OCI-LY1 (cell line): ENCODE results near the gene IGFL2.
"Not testable (repeated sequence)": the region's sequence is repeated elsewhere in the genome, so short reads cannot be mapped to it uniquely, and the experiment has no call there.

ENCODE experiments used
- H2AFZ ChIP-seq: fragments of 200-600 bp; sonication (generic), shearing (Covaris generic); 2 replicates; pipeline ENCODE4 v1.6.0; 2014; ENCODE audit warnings: antibody characterized with exemption, mild to moderate bottlenecking, low read length
- H3F3A ChIP-seq: fragments of 200-600 bp; sonication (generic), shearing (Covaris generic); 2 replicates; pipeline ENCODE4 v1.6.0; 2014; ENCODE audit warnings: mild to moderate bottlenecking, antibody characterized with exemption, low read length, moderate library complexity; ENCODE audit not compliant: insufficient read depth
- H3K27ac ChIP-seq: fragments of 200-600 bp; sonication (generic); 2 replicates; pipeline ENCODE4 v1.5.1; 2014; ENCODE audit warnings: low read length, mixed run types, mild to moderate bottlenecking, low read depth; ENCODE audit not compliant: poor library complexity, severe bottlenecking
- H3K27me3 ChIP-seq: fragments of 200-600 bp; sonication (generic); 2 replicates; pipeline ENCODE4 v1.6.0; 2014; ENCODE audit warnings: antibody characterized with exemption, mild to moderate bottlenecking, low read length, moderate library complexity; ENCODE audit not compliant: insufficient read depth
- H3K36me3 ChIP-seq: fragments of 200-600 bp; sonication (generic); 2 replicates; pipeline ENCODE4 v1.6.1; 2014; ENCODE audit warnings: mild to moderate bottlenecking, antibody characterized with exemption, low read length, moderate library complexity, mixed read lengths; ENCODE audit not compliant: insufficient read depth
- H3K4me1 ChIP-seq: fragments of 200-600 bp; sonication (generic); 2 replicates; pipeline ENCODE4 v1.5.1; 2014; ENCODE audit warnings: mild to moderate bottlenecking, low read length, moderate library complexity; ENCODE audit not compliant: insufficient read depth, severe bottlenecking
- H3K4me2 ChIP-seq: fragments of 200-600 bp; sonication (generic), shearing (Covaris generic); 2 replicates; pipeline ENCODE4 v1.6.1; 2014; ENCODE audit warnings: low read length
- H3K4me3 ChIP-seq: fragments of 200-600 bp; sonication (generic); 2 replicates; pipeline ENCODE4 v1.5.1; 2014; ENCODE audit warnings: low read length, low read depth, mild to moderate bottlenecking, mixed read lengths; ENCODE audit not compliant: poor library complexity, severe bottlenecking
- H3K79me2 ChIP-seq: fragments of 200-600 bp; shearing (Covaris generic); 2 replicates; pipeline ENCODE4 v1.6.1; 2016; ENCODE audit warnings: mixed run types, low read length, mixed read lengths; ENCODE audit not compliant: insufficient read depth
- H3K9ac ChIP-seq: fragments of 200-600 bp; sonication (generic), shearing (Covaris generic); 2 replicates; pipeline ENCODE4 v1.6.1; 2014; ENCODE audit warnings: mild to moderate bottlenecking, low read length, mixed read lengths
- H3K9me2 ChIP-seq: fragments of 200-600 bp; sonication (generic), shearing (Covaris generic); 2 replicates; pipeline ENCODE4 v1.6.1; 2014; ENCODE audit warnings: low read depth, mild to moderate bottlenecking, low read length, mixed read lengths
- H3K9me3 ChIP-seq: fragments of 200-600 bp; shearing (Covaris generic); 2 replicates; pipeline ENCODE4 v1.6.1; 2014; ENCODE audit warnings: low read length, mixed read lengths
- H4K20me1 ChIP-seq: fragments of 200-600 bp; sonication (generic), shearing (Covaris generic); 2 replicates; pipeline ENCODE4 v1.6.0; 2016; ENCODE audit warnings: mild to moderate bottlenecking, low read length; ENCODE audit not compliant: insufficient read depth
- EZH2 ChIP-seq: fragments of 200-600 bp; sonication (generic), shearing (Covaris generic); IDR thresholded peaks from 2 replicates; pipeline ENCODE4 v1.8.0; 2017; ENCODE audit warnings: borderline replicate concordance, mixed run types, mild to moderate bottlenecking, antibody characterized with exemption, low read length, moderate library complexity, mixed read lengths
- TF ChIP-seq, protein P1 (sequence below): fragments of 200-600 bp; sonication (generic), shearing (Covaris generic); IDR thresholded peaks from 2 replicates; pipeline ENCODE4 v1.5.1; 2017; ENCODE audit warnings: mild to moderate bottlenecking, antibody characterized with exemption, low read length, moderate library complexity, mixed read lengths

IGFL2 gene

GRCh38 chr19:46193678-46194077, 45.6 kb downstream of the IGFL2 start:
- H3K9ac ChIP-seq = no peak overlapping the region
- no peaks in the 10 kb centered on the region for H3K9me2 ChIP-seq
- H2AFZ ChIP-seq = no peak overlapping the region
- no peaks in the 10 kb centered on the region for H3K4me1 ChIP-seq
- no peak overlapping the region for H3K4me2 ChIP-seq
- H3K27ac ChIP-seq = no peak overlapping the region
- H3K79me2 ChIP-seq = no peaks in the 10 kb centered on the region
- no peak overlapping the region for H3K4me3 ChIP-seq
- H3F3A ChIP-seq = no peaks in the 10 kb centered on the region
- H3K9me3 ChIP-seq = no peaks in the 10 kb centered on the region
- no peaks in the 10 kb centered on the region for H4K20me1 ChIP-seq
- H3K36me3 ChIP-seq = no peaks in the 10 kb centered on the region
- TF ChIP-seq, protein P1, sequence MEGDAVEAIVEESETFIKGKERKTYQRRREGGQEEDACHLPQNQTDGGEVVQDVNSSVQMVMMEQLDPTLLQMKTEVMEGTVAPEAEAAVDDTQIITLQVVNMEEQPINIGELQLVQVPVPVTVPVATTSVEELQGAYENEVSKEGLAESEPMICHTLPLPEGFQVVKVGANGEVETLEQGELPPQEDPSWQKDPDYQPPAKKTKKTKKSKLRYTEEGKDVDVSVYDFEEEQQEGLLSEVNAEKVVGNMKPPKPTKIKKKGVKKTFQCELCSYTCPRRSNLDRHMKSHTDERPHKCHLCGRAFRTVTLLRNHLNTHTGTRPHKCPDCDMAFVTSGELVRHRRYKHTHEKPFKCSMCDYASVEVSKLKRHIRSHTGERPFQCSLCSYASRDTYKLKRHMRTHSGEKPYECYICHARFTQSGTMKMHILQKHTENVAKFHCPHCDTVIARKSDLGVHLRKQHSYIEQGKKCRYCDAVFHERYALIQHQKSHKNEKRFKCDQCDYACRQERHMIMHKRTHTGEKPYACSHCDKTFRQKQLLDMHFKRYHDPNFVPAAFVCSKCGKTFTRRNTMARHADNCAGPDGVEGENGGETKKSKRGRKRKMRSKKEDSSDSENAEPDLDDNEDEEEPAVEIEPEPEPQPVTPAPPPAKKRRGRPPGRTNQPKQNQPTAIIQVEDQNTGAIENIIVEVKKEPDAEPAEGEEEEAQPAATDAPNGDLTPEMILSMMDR = no peak
- TF ChIP-seq EZH2 = no peak
- no peaks in the 10 kb centered on the region; the same call in 1 of the 2 replicates for H3K27me3 ChIP-seq

- TF ChIP-seq, protein P1 = no peak
- no peak for TF ChIP-seq EZH2
- Histone ChIP-seq H3F3A (no peaks in the 10 kb centered on the region), H3K4me1 (no peaks in the 10 kb centered on the region), H3K79me2 (no peaks in the 10 kb centered on the region), H3K27ac (no peak overlapping the region), H3K27me3 (no peaks in the 10 kb centered on the region; the same call in 1 of the 2 replicates), H3K4me2 (no peak overlapping the region), H2AFZ (no peak overlapping the region), H3K36me3 (no peaks in the 10 kb centered on the region), H4K20me1 (no peaks in the 10 kb centered on the region), H3K4me3 (no peak overlapping the region), H3K9me3 (no peaks in the 10 kb centered on the region), H3K9ac (no peak overlapping the region), H3K9me2 (no peaks in the 10 kb centered on the region)
Observed at GRCh38 chr19:46195104-46195503, 47.1 kb downstream of the IGFL2 start.

DNA sequence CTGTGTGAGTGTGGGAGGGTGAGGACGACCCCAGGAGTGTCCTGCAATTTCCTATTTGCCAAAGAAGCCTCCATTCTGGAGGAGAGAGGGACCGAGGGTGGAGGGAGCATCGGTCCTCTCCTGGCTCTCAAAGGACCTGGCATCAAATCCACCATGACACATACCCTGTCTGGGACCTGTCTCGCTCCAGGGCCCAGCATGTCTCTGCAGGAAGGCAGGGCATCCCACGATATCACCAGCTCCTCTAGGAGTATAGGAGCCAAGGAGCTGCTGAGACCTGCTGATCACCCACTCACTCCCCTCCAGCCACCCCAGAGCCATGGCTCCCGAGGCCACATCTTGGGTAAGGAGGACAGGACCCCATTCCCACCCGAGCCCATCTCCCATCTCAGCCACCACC, 47.9 kb downstream of the IGFL2 start:
- H4K20me1 ChIP-seq, H3K4me2 ChIP-seq, H3K79me2 ChIP-seq, H3K9ac ChIP-seq, H3K4me1 ChIP-seq, H3K9me2 ChIP-seq, H3K36me3 ChIP-seq, H3F3A ChIP-seq, H3K27ac ChIP-seq, H3K27me3 ChIP-seq, H3K9me3 ChIP-seq, H3K4me3 ChIP-seq, H2AFZ ChIP-seq: not testable (repeated sequence)

- Histone ChIP-seq H4K20me1 (no peaks in the 10 kb centered on the region), H3K79me2 (no peaks in the 10 kb centered on the region), H3K36me3 (no peaks in the 10 kb centered on the region), H3K4me2 (no peak overlapping the region), H3K9ac (no peak overlapping the region), H3K4me1 (no peaks in the 10 kb centered on the region), H3K27me3 (0 out of 2 replicates have a peak, but pooled peaks cover 2% of the 10 kb centered on the region), H3K9me2 (no peaks in the 10 kb centered on the region), H3K9me3 (no peaks in the 10 kb centered on the region), H3K27ac (no peak overlapping the region), H3K4me3 (no peak overlapping the region), H2AFZ (no peak overlapping the region), H3F3A (no peaks in the 10 kb centered on the region)
- TF ChIP-seq EZH2 = no peak
- TF ChIP-seq, protein P1 = no peak
Observed at GRCh38 chr19:46196410-46197124, 48.5 kb downstream of the IGFL2 start.
